IPS-20b (cell line): ENCODE results near the gene OR52N2.
A peak's percentile ranks its signal among the peaks of the same experiment; 100 is the strongest.

ENCODE experiments used
- H3K27ac ChIP-seq: one replicate; pipeline ENCODE4 v1.5.1; 2013; ENCODE audit warnings: low read length
- H3K27me3 ChIP-seq: 2 replicates; pipeline ENCODE4 v1.6.1; 2013; ENCODE audit warnings: mild to moderate bottlenecking, low read length, inconsistent platforms; ENCODE audit not compliant: insufficient read depth
- H3K36me3 ChIP-seq: 2 replicates; pipeline ENCODE4 v1.6.1; 2013; ENCODE audit warnings: low read depth, mild to moderate bottlenecking, inconsistent platforms, low read length, moderate library complexity; ENCODE audit not compliant: insufficient read depth
- H3K4me1 ChIP-seq: 2 replicates; pipeline ENCODE4 v1.6.1; 2013; ENCODE audit warnings: mild to moderate bottlenecking, control low read depth, inconsistent platforms, low read length, moderate library complexity; ENCODE audit not compliant: insufficient read depth
- H3K4me3 ChIP-seq: 2 replicates; pipeline ENCODE4 v1.5.1; 2013; ENCODE audit warnings: mild to moderate bottlenecking, low read length, inconsistent platforms
- H3K9ac ChIP-seq: 2 replicates; pipeline ENCODE4 v1.6.1; 2013; ENCODE audit warnings: low read depth, mild to moderate bottlenecking, inconsistent platforms, low read length, moderate library complexity
- H3K9me3 ChIP-seq: 2 replicates; pipeline ENCODE4 v1.6.1; 2013; ENCODE audit warnings: mild to moderate bottlenecking, low read depth, low read length, inconsistent platforms; ENCODE audit not compliant: insufficient read depth

OR52N2 gene

GRCh38 chr11:5808500-5809121 is at the start of gene OR52N2:
Gene OR52N2 (plus strand): TSS chr11:5808924. CDS start chr11:5820336, 11,412 bp downstream.
- Histone ChIP-seq H3K4me3 (peak within 1 kb of the TSS; percentile 58; the same call in 1 of the 2 replicates), H3K27ac (no peak within 1 kb of the TSS), H3K4me1 (no peaks in the 10 kb centered on the region), H3K9me3 (peaks cover 9% of the 10 kb centered on the region; the same call in 1 of the 2 replicates), H3K36me3 (no peaks in the 10 kb centered on the region), H3K9ac (no peak within 1 kb of the TSS; the same call in 1 of the 2 replicates), H3K27me3 (no peaks in the 10 kb centered on the region)

DNA sequence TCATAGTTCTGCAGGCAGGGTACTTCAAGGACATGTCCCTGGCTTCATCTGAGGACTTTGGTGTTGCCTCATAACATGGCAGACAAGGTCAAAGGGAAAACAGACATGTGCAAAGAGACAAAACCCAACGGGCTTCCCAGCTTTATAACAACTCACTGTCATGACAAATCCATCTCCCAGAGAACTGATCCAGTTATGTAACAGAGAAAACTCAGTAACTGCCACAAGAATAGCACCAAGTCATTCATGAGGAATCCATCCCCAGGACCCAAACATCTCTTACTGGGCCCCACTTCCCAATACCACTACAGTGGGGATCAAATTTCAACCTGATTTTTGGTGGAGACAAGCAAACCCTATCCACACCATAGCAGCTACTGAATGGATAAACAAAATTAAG is 41.7 kb upstream of the OR52N2 start:
- H3K4me3 ChIP-seq, result no peak overlapping the region
- H3K9me3 ChIP-seq, result no peaks in the 10 kb centered on the region
- no peaks in the 10 kb centered on the region for H3K27me3 ChIP-seq
- H3K4me1 ChIP-seq, result no peaks in the 10 kb centered on the region
- H3K27ac ChIP-seq, result no peak overlapping the region
- no peak overlapping the region for H3K9ac ChIP-seq
- no peaks in the 10 kb centered on the region for H3K36me3 ChIP-seq

DNA sequence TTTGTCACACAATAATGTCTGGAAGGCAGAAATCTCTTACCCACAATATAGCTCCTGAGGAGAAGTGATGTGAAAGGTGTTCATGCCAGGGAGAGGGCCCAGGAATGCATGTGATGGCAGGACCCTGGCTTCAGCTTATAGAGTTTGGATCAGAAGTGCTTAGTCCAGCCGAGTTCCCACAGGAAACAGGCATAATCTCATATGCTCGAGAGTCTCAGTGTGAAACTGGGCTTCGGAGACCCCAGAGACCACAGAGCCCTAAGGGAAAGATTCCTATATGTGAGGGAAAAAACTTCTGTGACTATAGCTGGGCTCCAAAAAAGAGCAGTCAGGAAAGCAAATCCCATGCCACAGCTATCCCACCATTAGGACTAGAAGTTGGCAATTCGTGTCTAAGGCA is 25.5 kb upstream of the OR52N2 start, which contains the start of gene OR52N5:
Gene OR52N5, minus strand, starts transcription at position 101 of the 400 bp plus-strand sequence. CDS start 4,721 bp downstream, outside the sequence.
- H3K4me1 ChIP-seq, result no peaks in the 10 kb centered on the region
- H3K4me3 ChIP-seq, result no peak within 1 kb of the TSS
- H3K27me3 ChIP-seq, result no peaks in the 10 kb centered on the region
- no peak within 1 kb of the TSS for H3K9ac ChIP-seq
- no peaks in the 10 kb centered on the region for H3K9me3 ChIP-seq
- H3K36me3 ChIP-seq, result no peaks in the 10 kb centered on the region
- no peak within 1 kb of the TSS for H3K27ac ChIP-seq

DNA sequence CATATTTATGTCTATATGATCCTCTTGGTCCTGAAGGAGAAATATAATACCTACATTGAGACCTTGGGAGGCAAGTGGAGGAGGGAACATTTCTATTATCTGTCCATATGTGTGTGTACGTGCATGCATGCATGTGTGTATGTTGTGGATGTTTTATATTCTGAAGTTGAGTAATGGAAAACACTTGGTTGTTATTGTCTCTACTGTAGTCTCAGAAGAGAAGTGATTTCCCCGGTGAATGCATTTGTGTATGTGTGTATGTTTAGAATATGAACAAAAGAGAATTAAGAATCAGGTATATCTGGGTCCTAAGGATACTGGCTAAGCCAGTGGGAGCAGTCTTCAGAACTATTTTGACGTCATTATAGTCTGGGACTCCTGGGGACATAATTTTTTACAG is 17.6 kb upstream of the OR52N2 start, which contains the start of gene OR52N1:
Gene OR52N1, minus strand, starts transcription at position 101 of the 400 bp plus-strand sequence. CDS start 2,449 bp downstream, outside the sequence.
- H3K9ac ChIP-seq, result no peak within 1 kb of the TSS

DNA sequence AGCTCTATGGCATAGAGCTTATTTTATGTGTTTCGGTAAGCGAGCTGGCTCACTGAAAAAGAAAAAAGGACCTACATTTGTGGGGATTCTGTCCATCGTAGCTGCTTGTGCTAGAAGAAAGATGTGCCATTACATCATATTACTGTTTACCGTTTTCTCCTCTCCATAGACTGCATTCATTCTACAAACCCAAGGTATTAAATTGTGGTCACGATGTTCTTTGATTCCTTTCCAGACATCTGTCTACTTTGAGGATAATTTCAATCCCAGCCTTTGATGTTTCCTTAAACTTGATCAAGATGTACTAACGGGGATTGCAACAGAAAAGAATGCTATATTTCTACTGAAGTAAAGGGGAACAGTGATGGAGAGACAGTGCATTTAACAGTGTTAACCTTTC is 12.2 kb upstream of the OR52N2 start:
- no peaks in the 10 kb centered on the region for H3K27me3 ChIP-seq
- H3K9ac ChIP-seq, result no peak overlapping the region
- H3K9me3 ChIP-seq, result no peaks in the 10 kb centered on the region
- no peak overlapping the region for H3K4me3 ChIP-seq
- H3K4me1 ChIP-seq, result no peaks in the 10 kb centered on the region
- no peaks in the 10 kb centered on the region for H3K36me3 ChIP-seq
- H3K27ac ChIP-seq, result no peak overlapping the region

More for the DNA sequence above, 17.6 kb upstream of the OR52N2 start, which contains the start of gene OR52N1:
- Histone ChIP-seq H3K27ac (no peak within 1 kb of the TSS), H3K4me3 (no peak within 1 kb of the TSS), H3K36me3 (no peaks in the 10 kb centered on the region), H3K9me3 (no peaks in the 10 kb centered on the region), H3K27me3 (no peaks in the 10 kb centered on the region), H3K4me1 (no peaks in the 10 kb centered on the region)

DNA sequence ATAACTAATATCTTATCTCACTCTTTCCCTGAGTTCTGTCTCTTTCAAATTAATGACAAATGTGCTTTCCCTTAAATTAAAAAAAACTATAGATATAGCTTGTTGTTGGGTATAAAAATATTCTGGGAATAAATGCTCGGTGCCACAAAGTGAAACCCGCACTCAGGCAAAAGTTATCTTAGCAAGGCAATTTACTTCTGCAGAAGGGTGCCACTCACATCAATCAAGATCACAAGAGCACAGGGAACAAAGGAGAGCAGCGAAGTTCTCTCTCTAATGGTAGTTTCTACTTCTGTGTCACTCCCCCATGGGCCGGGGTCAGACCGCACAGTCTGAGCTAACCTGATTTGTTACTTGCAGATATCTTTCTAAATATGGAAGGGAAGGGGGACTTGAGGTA is 4.7 kb upstream of the OR52N2 start:
- Histone ChIP-seq H3K36me3 (no peaks in the 10 kb centered on the region), H3K9ac (no peak overlapping the region), H3K27ac (no peak overlapping the region), H3K9me3 (peaks cover 9% of the 10 kb centered on the region; the same call in 1 of the 2 replicates), H3K4me1 (no peaks in the 10 kb centered on the region), H3K4me3 (no peak overlapping the region), H3K27me3 (no peaks in the 10 kb centered on the region)

- H3K4me3 ChIP-seq, result no peak overlapping the region
- peaks cover 9% of the 10 kb centered on the region; the same call in 1 of the 2 replicates for H3K9me3 ChIP-seq
- no peaks in the 10 kb centered on the region for H3K36me3 ChIP-seq
- no peak overlapping the region for H3K27ac ChIP-seq
- H3K4me1 ChIP-seq, result no peaks in the 10 kb centered on the region
- no peak overlapping the region for H3K9ac ChIP-seq
- no peaks in the 10 kb centered on the region for H3K27me3 ChIP-seq
Measured at GRCh38 chr11:5807580-5807979, 1.1 kb upstream of the OR52N2 start.

GRCh38 chr11:5809122-5809519 is 397 bp downstream of the OR52N2 start:
- Histone ChIP-seq H3K9ac (no peak overlapping the region; the same call in 1 of the 2 replicates), H3K27ac (no peak overlapping the region), H3K27me3 (no peaks in the 10 kb centered on the region), H3K4me3 (peak overlapping the region; percentile 58; the same call in 1 of the 2 replicates), H3K36me3 (no peaks in the 10 kb centered on the region), H3K4me1 (no peaks in the 10 kb centered on the region), H3K9me3 (peaks cover 4% of the 10 kb centered on the region; the same call in 1 of the 2 replicates)

- Histone ChIP-seq H3K4me1 (no peaks in the 10 kb centered on the region), H3K9me3 (no peaks in the 10 kb centered on the region), H3K36me3 (no peaks in the 10 kb centered on the region), H3K27ac (no peak overlapping the region), H3K27me3 (no peaks in the 10 kb centered on the region), H3K9ac (no peak overlapping the region), H3K4me3 (no peak overlapping the region)
Measured at GRCh38 chr11:5809905-5810795, 1.4 kb downstream of the OR52N2 start.

- Histone ChIP-seq H3K4me1 (no peaks in the 10 kb centered on the region), H3K9me3 (no peaks in the 10 kb centered on the region), H3K9ac (no peak overlapping the region), H3K27me3 (no peaks in the 10 kb centered on the region), H3K36me3 (no peaks in the 10 kb centered on the region), H3K27ac (no peak overlapping the region), H3K4me3 (no peak overlapping the region)
Measured at GRCh38 chr11:5815534-5815933, 6.8 kb downstream of the OR52N2 start.

GRCh38 chr11:5818245-5818886 is 9.6 kb downstream of the OR52N2 start:
- Histone ChIP-seq H3K9ac (no peak overlapping the region), H3K27ac (no peak overlapping the region), H3K4me3 (no peak overlapping the region), H3K9me3 (no peaks in the 10 kb centered on the region), H3K36me3 (no peaks in the 10 kb centered on the region), H3K27me3 (no peaks in the 10 kb centered on the region), H3K4me1 (no peaks in the 10 kb centered on the region)
